H9 (cell line): Measurements from ENCODE around the gene ST6GALNAC3. TPM values are rescaled to one million over a fixed set of nuclear protein-coding genes. Genes with fewer than 3 reads are reported as not detected.

ENCODE experiments used
- DNase-seq: peaks from one replicate; pipeline ENCODE4 v3.0.0-alpha.2; 2017
- H2AFZ ChIP-seq: one replicate; pipeline ENCODE4 v1.6.1; 2013; ENCODE audit warnings: mild to moderate bottlenecking, low read length, control low read depth, moderate library complexity
- H2AK5ac ChIP-seq: 2 replicates; pipeline ENCODE4 v1.6.1; 2013; ENCODE audit warnings: low read length, control low read depth, mixed read lengths; ENCODE audit not compliant: insufficient read length
- H2BK120ac ChIP-seq: one replicate; pipeline ENCODE4 v1.6.1; 2013; ENCODE audit warnings: low read depth, mild to moderate bottlenecking, low read length, control low read depth, inconsistent platforms; ENCODE audit not compliant: poor library complexity, severe bottlenecking
- H2BK12ac ChIP-seq: 2 replicates; pipeline ENCODE4 v1.6.1; 2013; ENCODE audit warnings: low read length, control low read depth, mixed read lengths, low read depth; ENCODE audit not compliant: insufficient read length
- H2BK15ac ChIP-seq: 2 replicates; pipeline ENCODE4 v1.6.1; 2013; ENCODE audit warnings: low read depth, low read length, control low read depth
- H2BK20ac ChIP-seq: one replicate; pipeline ENCODE4 v1.6.1; 2013; ENCODE audit warnings: low read depth, mild to moderate bottlenecking, low read length, control low read depth, inconsistent platforms; ENCODE audit not compliant: poor library complexity, severe bottlenecking
- H2BK5ac ChIP-seq: 2 replicates; pipeline ENCODE4 v1.6.1; 2013; ENCODE audit warnings: low read length, control low read depth, mixed read lengths; ENCODE audit not compliant: insufficient read length
- H3K14ac ChIP-seq: 2 replicates; pipeline ENCODE4 v1.6.1; 2013; ENCODE audit warnings: low read length, control low read depth; ENCODE audit not compliant: insufficient read depth
- H3K18ac ChIP-seq: 2 replicates; pipeline ENCODE4 v1.6.1; 2013; ENCODE audit warnings: low read depth, mild to moderate bottlenecking, mixed read lengths, low read length, control low read depth; ENCODE audit not compliant: insufficient read length
- H3K23ac ChIP-seq: 2 replicates; pipeline ENCODE4 v1.6.1; 2013; ENCODE audit warnings: low read length, control low read depth, mixed read lengths, low read depth; ENCODE audit not compliant: insufficient read length
- H3K23me2 ChIP-seq: 2 replicates; pipeline ENCODE4 v1.6.1; 2013; ENCODE audit warnings: low read depth, mild to moderate bottlenecking, mixed read lengths, low read length, control low read depth; ENCODE audit not compliant: insufficient read length, poor library complexity, severe bottlenecking
- H3K27ac ChIP-seq: 2 replicates; pipeline ENCODE4 v1.5.1; 2013; ENCODE audit warnings: low read length, control low read depth, mixed read lengths, low read depth; ENCODE audit not compliant: insufficient read length
- H3K27me3 ChIP-seq: 2 replicates; pipeline ENCODE4 v1.6.1; 2013; ENCODE audit warnings: low read length, control low read depth, inconsistent platforms; ENCODE audit not compliant: insufficient read depth
- H3K4ac ChIP-seq: 2 replicates; pipeline ENCODE4 v1.6.1; 2013; ENCODE audit warnings: low read depth, mild to moderate bottlenecking, control low read depth, inconsistent platforms, low read length, moderate library complexity
- H3K4me1 ChIP-seq: 2 replicates; pipeline ENCODE4 v1.6.1; 2013; ENCODE audit warnings: low read length, control low read depth, inconsistent platforms; ENCODE audit not compliant: insufficient read depth
- H3K4me2 ChIP-seq: 2 replicates; pipeline ENCODE4 v1.6.1; 2013; ENCODE audit warnings: low read length, control low read depth, mixed read lengths; ENCODE audit not compliant: insufficient read length, insufficient read depth
- H3K56ac ChIP-seq: 2 replicates; pipeline ENCODE4 v1.6.1; 2013; ENCODE audit warnings: low read depth, mild to moderate bottlenecking, mixed read lengths, low read length, control low read depth; ENCODE audit not compliant: insufficient read length
- H3K79me1 ChIP-seq: 2 replicates; pipeline ENCODE4 v1.6.1; 2013; ENCODE audit warnings: low read depth, mild to moderate bottlenecking, moderate library complexity, low read length, control low read depth, inconsistent platforms; ENCODE audit not compliant: insufficient read depth, poor library complexity, severe bottlenecking
- H3K79me2 ChIP-seq: 2 replicates; pipeline ENCODE4 v1.6.1; 2013; ENCODE audit warnings: low read length, control low read depth, inconsistent platforms; ENCODE audit not compliant: insufficient read depth
- H3K9ac ChIP-seq: 2 replicates; pipeline ENCODE4 v1.6.1; 2013; ENCODE audit warnings: low read length, control low read depth, mixed read lengths; ENCODE audit not compliant: insufficient read length; ENCODE audit errors: extremely low read depth
- H3K9me3 ChIP-seq: one replicate; pipeline ENCODE4 v1.6.1; 2013; ENCODE audit warnings: low read depth, low read length, inconsistent platforms; ENCODE audit not compliant: control insufficient read depth
- H3T11ph ChIP-seq: one replicate; pipeline ENCODE4 v1.6.1; 2013; ENCODE audit warnings: mild to moderate bottlenecking, low read length, control low read depth, inconsistent platforms
- H4K20me1 ChIP-seq: one replicate; pipeline ENCODE4 v1.6.1; 2013; ENCODE audit not compliant: control insufficient read depth, insufficient read length, insufficient read depth
- H4K5ac ChIP-seq: 2 replicates; pipeline ENCODE4 v1.6.1; 2013; ENCODE audit warnings: low read depth, mild to moderate bottlenecking, mixed read lengths, low read length, control low read depth; ENCODE audit not compliant: insufficient read length
- H4K8ac ChIP-seq: replicated peaks from 2 replicates; pipeline ENCODE4 v1.6.1; 2013; ENCODE audit warnings: low read length, control low read depth, mixed read lengths, low read depth; ENCODE audit not compliant: insufficient read length
- H4K91ac ChIP-seq: 2 replicates; pipeline ENCODE4 v1.6.1; 2013; ENCODE audit warnings: low read depth, mild to moderate bottlenecking, moderate library complexity, mixed read lengths, low read length, control low read depth; ENCODE audit not compliant: insufficient read length
- H3K27ac Mint-ChIP-seq, 3 experiments: 2 replicates in 2 of 3; 3 replicates in 1 of 3; pipeline ENCODE4 v1.8.0; 2020 to 2021; ENCODE audit warnings: mixed read lengths in 3 of 3, mild to moderate bottlenecking in 1 of 3, moderate library complexity in 1 of 3
- H3K27me3 Mint-ChIP-seq: 2 replicates; pipeline ENCODE4 v1.8.0; 2021; ENCODE audit warnings: low read depth, mild to moderate bottlenecking, moderate library complexity, mixed read lengths
- H3K36me3 Mint-ChIP-seq, 3 experiments: 2 replicates in 2 of 3; 3 replicates in 1 of 3; pipeline ENCODE4 v1.8.0; 2020 to 2021; ENCODE audit warnings: low read depth in 3 of 3, mixed read lengths in 3 of 3; ENCODE audit not compliant: insufficient read depth in 1 of 3
- H3K4me1 Mint-ChIP-seq, 2 experiments: 2 replicates each; pipeline ENCODE4 v1.8.0; 2020; ENCODE audit warnings: mixed read lengths in 2 of 2
- H3K4me3 Mint-ChIP-seq, 2 experiments: 2 replicates in 1 of 2; 3 replicates in 1 of 2; pipeline ENCODE4 v1.8.0; 2020 to 2021; ENCODE audit warnings: mild to moderate bottlenecking in 2 of 2, mixed read lengths in 2 of 2, moderate library complexity in 1 of 2
- H3K9me3 Mint-ChIP-seq, 2 experiments: 2 replicates in 1 of 2; 3 replicates in 1 of 2; pipeline ENCODE4 v1.8.0; 2020; ENCODE audit warnings: mild to moderate bottlenecking in 2 of 2, mixed read lengths in 2 of 2, moderate library complexity in 1 of 2
- CTCF ChIP-seq: fragments of 200-600 bp; sonication (generic); conservative IDR thresholded peaks from 3 replicates; pipeline ENCODE4 v1.8.0; 2021; ENCODE audit warnings: antibody characterized with exemption, mild to moderate bottlenecking
- WGBS: extraction: QIAGEN DNeasy Blood & Tissue Kit; methylation state at CpG from one replicate; pipeline ENCODE4 v1.1.7; 2013; ENCODE audit warnings: missing lambda C conversion rate, low lambda C conversion rate, mixed read lengths; ENCODE audit not compliant: insufficient read length; ENCODE audit errors: extremely low coverage; 5-methylcytosine and 5-hydroxymethylcytosine counted together
- total RNA-seq: library from RNA; stranded (reverse); gene quantifications from 2 replicates; pipeline ENCODE4 v1.2.1, GENCODE V29; 2021

ST6GALNAC3 gene
- total RNA-seq, 1 experiment from 2014 or later: 11.2 TPM

- no CpG with 5 or more reads among the region's 2 CpGs for WGBS
- no peak overlapping the region for H4K5ac ChIP-seq
- H3T11ph ChIP-seq: no peak overlapping the region
- H2BK15ac ChIP-seq: no peak overlapping the region
- H3K9me3 ChIP-seq: no peaks in the 10 kb centered on the region
- no peak overlapping the region for H2BK5ac ChIP-seq
- Mint-ChIP-seq H3K27ac (peak overlapping the region in 1 of 3 experiments; percentile 65; a peak in 2 of 7 replicates), H3K36me3 (peaks cover 9 to 16% (median 12%) of the 10 kb centered on the region in 3 experiments), H3K9me3 (peaks cover 8 to 12% of the 10 kb centered on the region in 2 experiments; a peak in 4 of 5 replicates), H3K4me3 (no peak overlapping the region), H3K27me3 (no peaks in the 10 kb centered on the region), H3K4me1 (peaks cover 17 to 28% of the 10 kb centered on the region in 2 experiments)
- no peaks in the 10 kb centered on the region for H4K20me1 ChIP-seq
- no peak overlapping the region for H3K23ac ChIP-seq
- H3K14ac ChIP-seq: no peak overlapping the region
- no peaks in the 10 kb centered on the region for H3K23me2 ChIP-seq
- no peak overlapping the region for H2AFZ ChIP-seq
- no peaks in the 10 kb centered on the region for H3K27me3 ChIP-seq
- H4K91ac ChIP-seq: no peak overlapping the region
- no peak overlapping the region for H3K4me2 ChIP-seq
- no peaks in the 10 kb centered on the region for H3K79me2 ChIP-seq
- no peak overlapping the region for H2BK12ac ChIP-seq
- DNase-seq: no peak
- no peak overlapping the region for H3K27ac ChIP-seq
- H2BK120ac ChIP-seq: no peak overlapping the region
- no peak overlapping the region for H2BK20ac ChIP-seq
- no peak overlapping the region for H2AK5ac ChIP-seq
- no peak for TF ChIP-seq CTCF
- H3K4ac ChIP-seq: no peak overlapping the region
- H3K18ac ChIP-seq: no peak overlapping the region
- no peak overlapping the region for H3K9ac ChIP-seq
- no peak overlapping the region for H3K56ac ChIP-seq
- no peaks in the 10 kb centered on the region for H3K79me1 ChIP-seq
- peaks cover 4% of the 10 kb centered on the region; the same call in 1 of the 2 replicates for H3K4me1 ChIP-seq
- H4K8ac ChIP-seq: no peak overlapping the region
Observed at GRCh38 chr1:76109901-76110560, 35.5 kb downstream of the ST6GALNAC3 start.
